GM19025 (cell line): Measurements from ENCODE around the gene MUC5B.
"Not testable (repeated sequence)": the region's sequence is repeated elsewhere in the genome, so short reads cannot be mapped to it uniquely, and the experiment has no call there.

ENCODE experiments used
- ATAC-seq: cut with Tn5 transposase; IDR thresholded peaks from one replicate; pipeline ENCODE4 v1.9.1; 2021; ENCODE audit warnings: mild to moderate bottlenecking, low read depth, moderate library complexity; ENCODE audit not compliant: unreplicated experiment

The MUC5B gene, protein sequence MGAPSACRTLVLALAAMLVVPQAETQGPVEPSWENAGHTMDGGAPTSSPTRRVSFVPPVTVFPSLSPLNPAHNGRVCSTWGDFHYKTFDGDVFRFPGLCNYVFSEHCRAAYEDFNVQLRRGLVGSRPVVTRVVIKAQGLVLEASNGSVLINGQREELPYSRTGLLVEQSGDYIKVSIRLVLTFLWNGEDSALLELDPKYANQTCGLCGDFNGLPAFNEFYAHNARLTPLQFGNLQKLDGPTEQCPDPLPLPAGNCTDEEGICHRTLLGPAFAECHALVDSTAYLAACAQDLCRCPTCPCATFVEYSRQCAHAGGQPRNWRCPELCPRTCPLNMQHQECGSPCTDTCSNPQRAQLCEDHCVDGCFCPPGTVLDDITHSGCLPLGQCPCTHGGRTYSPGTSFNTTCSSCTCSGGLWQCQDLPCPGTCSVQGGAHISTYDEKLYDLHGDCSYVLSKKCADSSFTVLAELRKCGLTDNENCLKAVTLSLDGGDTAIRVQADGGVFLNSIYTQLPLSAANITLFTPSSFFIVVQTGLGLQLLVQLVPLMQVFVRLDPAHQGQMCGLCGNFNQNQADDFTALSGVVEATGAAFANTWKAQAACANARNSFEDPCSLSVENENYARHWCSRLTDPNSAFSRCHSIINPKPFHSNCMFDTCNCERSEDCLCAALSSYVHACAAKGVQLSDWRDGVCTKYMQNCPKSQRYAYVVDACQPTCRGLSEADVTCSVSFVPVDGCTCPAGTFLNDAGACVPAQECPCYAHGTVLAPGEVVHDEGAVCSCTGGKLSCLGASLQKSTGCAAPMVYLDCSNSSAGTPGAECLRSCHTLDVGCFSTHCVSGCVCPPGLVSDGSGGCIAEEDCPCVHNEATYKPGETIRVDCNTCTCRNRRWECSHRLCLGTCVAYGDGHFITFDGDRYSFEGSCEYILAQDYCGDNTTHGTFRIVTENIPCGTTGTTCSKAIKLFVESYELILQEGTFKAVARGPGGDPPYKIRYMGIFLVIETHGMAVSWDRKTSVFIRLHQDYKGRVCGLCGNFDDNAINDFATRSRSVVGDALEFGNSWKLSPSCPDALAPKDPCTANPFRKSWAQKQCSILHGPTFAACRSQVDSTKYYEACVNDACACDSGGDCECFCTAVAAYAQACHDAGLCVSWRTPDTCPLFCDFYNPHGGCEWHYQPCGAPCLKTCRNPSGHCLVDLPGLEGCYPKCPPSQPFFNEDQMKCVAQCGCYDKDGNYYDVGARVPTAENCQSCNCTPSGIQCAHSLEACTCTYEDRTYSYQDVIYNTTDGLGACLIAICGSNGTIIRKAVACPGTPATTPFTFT (N-terminal part only)

DNA sequence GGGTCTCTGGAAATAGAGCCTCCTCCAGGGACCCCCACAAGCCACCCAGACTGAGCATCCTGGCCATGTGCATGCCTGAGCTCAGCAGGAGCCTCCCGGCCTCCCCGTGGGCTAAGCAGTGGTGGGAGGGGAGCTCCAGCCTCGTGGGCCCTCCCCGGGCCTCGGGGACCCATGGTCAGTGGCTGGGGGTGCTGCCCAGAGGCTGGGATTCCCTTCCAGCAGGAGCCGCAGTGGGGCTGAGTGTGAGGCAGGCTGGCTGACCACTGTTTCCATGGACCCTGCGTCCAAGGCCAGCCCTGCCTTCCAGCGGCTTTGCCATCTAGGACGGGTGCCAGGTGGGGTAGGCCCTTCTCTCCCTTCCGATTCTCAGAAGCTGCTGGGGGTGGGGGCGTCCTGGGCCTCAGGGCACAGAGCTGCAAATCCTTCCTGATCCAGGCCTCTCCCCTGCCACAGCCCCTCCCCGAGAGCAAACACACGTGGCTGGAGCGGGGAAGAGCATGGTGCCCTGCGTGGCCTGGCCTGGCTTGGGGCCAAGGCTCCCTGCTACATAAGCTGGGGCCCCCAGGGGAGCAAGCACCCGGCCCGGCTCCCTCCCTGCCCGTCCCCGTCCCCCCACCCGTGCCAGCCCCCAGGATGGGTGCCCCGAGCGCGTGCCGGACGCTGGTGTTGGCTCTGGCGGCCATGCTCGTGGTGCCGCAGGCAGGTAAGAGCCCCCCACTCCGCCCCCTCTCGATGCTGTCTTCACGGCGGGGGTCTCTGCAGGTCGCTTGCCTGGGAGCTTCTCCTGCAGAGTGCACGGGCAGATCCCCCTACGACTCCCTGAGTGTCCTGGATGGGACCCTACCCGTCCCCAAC lies at the start of gene MUC5B:
MUC5B (plus strand) TSS at position 576 of the 855 bp plus-strand sequence; CDS start at position 634, 58 bp downstream.
- no peak for ATAC-seq

DNA sequence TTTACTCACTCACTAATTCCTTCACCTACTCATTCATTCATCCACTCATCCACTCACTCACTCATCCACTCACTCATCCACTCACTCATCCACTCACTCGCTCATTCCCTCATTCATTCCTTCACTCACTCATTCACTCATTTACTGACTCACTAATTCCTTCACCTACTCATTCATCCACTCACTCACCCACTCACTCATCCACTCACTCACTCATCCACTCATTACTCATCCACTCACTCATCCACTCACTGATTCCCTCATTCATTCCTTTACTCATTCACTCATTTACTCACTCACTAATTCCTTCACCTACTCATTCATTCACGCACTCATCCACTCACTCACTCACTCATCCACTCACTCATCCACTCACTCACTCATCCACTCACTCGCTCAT lies 49.5 kb upstream of the MUC5B start:
- ATAC-seq: not testable (repeated sequence)

DNA sequence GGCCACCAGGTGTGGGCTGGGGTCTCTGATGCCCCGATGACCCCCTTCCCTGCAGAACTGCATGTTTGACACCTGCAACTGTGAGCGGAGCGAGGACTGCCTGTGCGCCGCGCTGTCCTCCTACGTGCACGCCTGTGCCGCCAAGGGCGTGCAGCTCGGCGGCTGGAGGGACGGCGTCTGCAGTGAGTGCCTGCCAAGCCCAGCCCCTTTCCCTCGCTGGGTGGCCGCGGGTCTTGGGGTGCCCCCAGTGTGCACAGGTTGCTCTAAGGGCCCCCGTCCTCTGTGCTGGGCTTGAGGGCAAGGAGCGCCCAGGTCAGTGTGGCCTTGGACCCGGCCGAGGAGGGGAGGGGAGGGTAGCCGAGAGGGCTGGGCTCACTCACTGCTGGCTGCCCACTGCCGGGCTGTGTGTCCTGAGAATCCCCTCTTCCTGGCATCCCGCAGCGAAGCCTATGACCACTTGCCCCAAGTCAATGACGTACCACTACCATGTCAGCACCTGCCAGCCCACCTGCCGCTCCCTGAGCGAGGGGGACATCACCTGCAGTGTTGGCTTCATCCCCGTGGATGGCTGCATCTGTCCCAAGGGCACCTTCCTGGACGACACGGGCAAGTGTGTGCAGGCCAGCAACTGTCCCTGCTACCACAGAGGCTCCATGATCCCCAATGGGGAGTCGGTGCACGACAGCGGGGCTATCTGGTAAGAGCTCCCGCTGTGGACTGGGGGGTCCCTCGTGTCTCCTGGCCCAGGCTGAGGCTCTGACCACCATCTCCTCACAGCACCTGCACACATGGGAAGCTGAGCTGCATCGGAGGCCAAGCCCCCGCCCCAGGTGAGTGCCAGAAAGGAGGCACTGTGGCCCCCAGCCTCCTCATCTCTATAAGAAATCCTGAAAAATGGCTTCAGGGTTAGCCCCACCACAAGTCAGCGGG lies 48.2 kb upstream of the MUC5B start:
- ATAC-seq: no peak

DNA sequence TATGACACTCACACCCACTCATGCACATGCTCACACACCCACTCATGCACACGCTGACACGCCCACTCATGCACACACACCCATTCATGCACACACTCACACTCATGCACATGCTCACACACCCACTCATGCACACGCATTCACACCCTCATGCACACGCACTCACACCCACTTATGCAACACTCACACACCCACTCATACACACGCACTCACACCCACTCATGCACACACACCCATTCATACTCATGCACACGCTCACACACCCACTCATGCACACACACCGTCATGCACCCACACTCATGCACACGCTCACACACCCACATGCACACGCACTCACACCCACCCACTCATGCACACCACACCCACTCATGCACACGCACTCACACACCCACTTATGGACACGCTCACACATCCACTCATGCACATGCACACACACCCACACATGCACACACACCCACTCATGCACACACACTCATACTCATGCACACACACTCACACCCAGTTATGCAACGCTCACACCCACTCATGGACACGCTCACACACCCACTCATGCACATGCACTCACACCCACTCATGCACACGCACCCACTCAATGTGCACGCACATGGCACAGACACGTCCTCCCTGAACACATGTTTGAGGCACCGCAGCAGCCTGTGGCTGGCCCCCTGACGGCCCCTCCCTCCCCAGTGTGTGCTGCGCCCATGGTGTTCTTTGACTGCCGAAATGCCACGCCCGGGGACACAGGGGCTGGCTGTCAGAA lies 47.2 kb upstream of the MUC5B start:
- ATAC-seq: no peak

DNA sequence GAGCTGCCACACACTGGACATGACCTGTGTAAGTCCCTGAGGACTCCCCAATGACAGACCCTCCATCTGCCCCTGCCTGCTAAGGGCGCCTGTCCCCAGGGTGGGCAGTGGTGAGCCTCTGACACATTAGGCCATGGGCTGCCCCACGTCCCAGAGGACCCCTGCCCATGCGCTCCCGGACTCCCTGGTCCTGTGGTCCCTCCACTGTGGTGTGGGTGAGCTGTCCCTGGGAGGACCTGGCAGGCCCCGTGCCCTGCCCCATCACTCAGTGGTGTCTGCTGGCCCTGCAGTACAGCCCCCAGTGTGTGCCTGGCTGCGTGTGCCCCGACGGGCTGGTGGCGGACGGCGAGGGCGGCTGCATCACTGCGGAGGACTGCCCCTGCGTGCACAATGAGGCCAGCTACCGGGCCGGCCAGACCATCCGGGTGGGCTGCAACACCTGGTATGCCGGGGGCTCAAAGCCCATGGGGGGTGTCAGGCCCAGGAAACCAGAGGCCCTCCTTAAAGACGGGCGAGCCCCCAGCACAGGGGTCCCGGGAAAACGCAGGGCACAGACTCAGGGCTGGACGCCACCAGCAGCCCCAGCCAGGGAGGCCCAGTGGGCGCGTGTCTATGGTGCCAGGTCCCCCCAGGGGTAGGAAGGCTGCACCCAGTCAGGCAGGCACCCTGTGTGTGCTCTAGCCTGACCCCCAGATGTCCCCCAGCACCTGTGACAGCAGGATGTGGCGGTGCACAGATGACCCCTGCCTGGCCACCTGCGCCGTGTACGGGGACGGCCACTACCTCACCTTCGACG lies 46.4 kb upstream of the MUC5B start:
- no peak for ATAC-seq

DNA sequence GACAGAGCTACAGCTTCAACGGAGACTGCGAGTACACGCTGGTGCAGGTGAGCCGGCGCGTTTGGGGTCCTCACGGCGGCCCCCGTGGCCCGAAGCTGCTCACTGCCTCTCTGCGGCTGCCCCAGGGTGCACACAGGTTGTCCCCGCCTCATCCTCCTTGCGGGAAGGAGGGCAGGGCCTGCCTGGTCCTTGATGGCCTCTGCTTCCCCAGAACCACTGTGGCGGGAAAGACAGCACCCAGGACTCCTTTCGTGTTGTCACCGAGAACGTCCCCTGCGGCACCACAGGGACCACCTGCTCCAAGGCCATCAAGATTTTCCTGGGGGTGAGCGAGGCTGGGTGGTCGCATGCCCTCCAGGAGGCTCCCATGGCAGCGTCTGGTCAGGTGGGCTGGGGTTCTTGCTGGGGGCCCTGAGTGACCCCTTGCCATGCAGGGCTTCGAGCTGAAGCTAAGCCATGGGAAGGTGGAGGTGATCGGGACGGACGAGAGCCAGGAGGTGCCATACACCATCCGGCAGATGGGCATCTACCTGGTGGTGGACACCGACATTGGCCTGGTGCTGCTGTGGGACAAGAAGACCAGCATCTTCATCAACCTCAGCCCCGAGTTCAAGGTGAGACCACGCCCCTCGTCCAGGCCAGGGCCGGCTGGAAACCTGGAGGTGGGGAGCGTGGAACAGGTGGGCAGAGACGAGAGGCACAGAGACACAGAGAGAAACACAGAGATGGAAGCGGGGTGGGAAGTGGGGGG lies 45.7 kb upstream of the MUC5B start:
- no peak for ATAC-seq

DNA sequence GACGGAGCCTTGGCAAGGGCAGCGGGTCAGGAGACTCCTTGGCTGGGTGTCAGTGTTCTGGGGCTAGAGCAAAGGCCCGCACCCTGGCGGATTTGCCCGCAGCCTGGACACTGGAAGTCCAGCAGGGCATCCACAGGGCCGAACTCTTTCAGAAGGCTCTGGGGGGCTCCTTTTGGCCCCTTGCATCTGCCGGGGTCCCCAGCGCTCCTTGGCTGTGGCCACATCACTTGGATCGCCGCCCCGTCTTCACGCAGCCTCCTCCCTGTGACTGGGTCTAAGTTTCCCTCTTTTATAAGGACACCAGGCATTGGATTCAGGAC lies 45.1 kb upstream of the MUC5B start:
- ATAC-seq: no peak

DNA sequence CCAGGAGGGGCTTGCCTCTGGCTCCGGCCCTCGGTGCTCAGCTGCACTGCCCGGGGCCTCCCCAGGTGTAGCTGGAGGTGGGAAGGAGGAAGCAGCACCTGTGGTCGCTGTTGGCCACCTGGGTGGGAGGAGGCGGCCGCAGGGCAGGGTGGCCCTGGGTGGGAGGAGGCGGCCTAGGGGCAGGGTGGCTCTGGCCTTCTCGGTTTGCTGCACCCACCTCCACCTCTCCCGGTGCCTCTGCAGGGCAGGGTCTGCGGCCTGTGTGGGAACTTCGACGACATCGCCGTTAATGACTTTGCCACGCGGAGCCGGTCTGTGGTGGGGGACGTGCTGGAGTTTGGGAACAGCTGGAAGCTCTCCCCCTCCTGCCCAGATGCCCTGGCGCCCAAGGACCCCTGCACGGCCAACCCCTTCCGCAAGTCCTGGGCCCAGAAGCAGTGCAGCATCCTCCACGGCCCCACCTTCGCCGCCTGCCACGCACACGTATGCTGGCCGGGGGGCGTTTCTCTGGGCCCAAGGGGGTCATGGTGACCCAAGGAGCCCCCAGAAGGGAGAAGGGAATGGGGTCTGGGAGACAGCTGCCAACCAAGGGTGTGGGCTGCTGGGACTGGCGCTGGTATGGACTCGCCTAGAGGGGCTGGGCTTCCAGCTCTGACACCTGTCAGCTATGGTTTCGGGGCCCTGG lies 44.5 kb upstream of the MUC5B start:
- ATAC-seq: no peak

DNA sequence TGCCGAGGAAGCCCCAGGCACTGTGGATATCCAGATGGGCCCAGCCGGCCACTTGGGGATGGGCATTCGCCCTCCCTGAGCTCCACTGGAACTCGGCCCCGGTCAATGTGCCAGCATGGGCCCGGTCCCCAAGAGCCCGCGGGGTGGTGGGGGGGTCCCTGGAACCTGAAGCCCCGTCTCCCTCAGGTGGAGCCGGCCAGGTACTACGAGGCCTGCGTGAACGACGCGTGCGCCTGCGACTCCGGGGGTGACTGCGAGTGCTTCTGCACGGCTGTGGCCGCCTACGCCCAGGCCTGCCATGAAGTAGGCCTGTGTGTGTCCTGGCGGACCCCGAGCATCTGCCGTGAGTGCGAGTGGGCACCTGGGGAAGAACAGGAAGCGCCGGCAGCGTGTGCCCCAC lies 44.0 kb upstream of the MUC5B start:
- no peak for ATAC-seq

DNA sequence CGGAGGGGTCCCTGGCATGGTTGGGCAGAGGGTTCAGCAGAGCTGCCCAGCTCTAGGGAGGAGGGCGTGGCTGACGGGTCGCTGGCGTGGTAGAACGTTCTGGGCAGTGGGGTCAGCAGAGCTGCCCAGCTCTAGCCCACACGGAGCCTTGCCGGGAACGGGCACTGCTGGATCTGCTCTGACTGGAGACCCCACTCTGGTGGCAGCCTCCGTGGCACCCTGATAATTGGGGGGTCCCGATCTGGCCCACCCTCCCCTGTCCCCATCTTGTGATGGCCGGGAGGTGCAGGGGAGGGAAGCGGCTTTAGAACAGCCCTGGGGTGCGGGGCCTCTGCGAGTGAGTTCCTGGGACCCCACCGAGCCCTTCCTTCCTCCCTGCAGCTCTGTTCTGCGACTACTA lies 43.2 kb upstream of the MUC5B start:
- no peak for ATAC-seq

DNA sequence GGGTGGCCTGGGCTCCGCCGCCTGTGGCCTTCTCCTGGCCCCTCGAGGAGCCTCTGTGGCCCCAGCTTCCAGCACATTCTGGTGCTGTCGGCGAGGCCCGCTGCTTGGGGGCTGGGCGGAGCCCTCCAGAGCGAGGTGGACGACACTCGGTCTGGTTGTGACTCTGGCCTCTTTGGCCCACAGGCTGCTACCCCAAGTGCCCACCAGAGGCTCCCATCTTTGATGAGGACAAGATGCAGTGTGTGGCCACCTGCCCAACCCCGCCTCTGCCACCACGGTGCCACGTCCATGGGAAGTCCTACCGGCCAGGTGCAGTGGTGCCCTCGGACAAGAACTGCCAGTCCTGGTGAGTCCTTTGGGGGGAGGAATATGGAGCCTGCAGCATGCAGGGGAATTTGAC lies 42.7 kb upstream of the MUC5B start:
- no peak for ATAC-seq

DNA sequence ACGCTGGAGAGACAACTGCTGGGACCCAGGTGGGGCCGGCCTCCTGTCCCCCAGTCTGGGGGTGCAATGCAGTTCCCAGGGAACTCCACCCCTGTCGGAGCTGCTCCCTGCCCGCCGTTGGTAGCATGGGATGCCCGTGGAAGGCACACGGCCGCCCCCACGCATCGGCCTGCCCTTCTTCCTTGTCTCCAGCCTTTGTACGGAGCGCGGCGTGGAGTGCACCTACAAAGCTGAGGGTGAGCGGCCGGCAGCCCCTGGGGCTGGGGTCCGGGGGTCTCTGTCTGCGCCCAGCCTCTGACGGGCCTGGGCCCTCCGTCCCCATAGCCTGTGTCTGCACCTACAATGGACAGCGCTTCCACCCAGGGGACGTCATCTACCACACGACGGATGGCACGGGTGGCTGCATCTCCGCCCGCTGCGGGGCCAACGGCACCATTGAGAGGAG lies 41.9 kb upstream of the MUC5B start:
- ATAC-seq: no peak

DNA sequence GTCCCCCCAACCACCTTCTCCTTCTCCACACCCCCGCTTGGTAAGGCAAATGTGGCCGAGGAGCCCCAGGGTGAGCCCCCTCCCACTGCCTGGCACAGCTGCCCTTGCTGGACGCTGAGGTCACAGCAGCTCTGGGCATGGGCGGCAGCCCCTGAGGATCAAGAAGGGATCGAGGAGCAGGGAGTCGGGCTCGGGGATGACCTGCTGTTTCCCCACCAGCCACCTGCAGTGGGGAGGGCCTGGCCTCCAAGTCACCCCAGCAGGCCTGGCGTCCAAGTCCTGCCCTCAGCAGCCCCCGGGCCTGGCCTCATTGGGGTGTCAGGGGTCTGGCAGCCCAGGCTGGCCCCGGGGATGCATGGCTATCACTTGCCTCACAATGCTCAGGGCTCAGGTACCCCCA lies 41.4 kb upstream of the MUC5B start:
- no peak for ATAC-seq

DNA sequence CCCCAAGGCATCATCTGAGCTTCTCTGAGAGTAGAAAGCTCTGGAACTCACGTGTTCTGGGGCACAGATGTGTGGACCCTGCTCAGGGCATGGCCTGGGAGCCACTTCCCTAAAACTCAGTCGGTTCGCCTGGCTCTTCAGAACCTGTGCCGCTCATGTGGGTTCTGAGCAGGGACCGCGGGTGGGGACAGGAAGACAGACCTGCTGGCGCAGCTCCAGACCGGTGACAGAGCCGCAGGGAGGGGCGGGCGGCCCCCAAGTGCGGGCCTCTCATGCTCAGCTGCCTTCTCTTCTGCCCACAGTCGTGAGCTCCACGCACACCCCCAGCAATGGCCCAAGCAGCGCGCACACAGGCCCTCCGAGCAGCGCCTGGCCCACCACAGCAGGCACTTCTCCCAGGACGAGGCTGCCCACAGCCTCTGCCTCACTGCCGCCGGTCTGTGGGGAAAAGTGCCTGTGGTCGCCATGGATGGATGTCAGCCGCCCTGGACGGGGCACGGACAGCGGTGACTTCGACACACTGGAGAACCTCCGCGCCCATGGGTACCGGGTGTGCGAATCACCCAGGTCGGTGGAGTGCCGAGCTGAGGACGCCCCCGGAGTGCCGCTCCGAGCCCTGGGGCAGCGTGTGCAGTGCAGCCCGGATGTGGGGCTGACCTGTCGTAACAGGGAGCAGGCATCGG lies 40.9 kb upstream of the MUC5B start:
- no peak for ATAC-seq

DNA sequence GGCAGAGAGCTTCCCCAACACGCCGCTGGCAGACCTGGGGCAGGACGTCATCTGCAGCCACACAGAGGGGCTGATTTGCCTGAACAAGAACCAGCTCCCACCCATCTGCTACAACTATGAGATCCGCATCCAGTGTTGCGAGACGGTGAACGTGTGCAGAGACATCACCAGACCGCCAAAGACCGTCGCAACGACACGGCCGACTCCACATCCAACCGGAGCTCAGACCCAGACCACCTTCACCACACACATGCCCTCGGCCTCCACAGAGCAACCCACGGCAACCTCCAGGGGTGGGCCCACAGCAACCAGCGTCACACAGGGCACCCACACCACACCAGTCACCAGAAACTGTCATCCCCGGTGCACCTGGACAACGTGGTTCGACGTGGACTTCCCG lies 38.7 kb upstream of the MUC5B start:
- not testable (repeated sequence) for ATAC-seq
